Muscle of leg (tissue), 11 donors: ENCODE data around the gene ANGPTL1. TPM values are rescaled to one million over a fixed set of nuclear protein-coding genes. Genes with fewer than 3 reads are reported as not detected.
A peak's percentile ranks its signal among the peaks of the same experiment; 100 is the strongest.

Experiments used
- DNase-seq: peaks from one replicate; pipeline ENCODE4 v3.0.0; 2013
- H3K27ac ChIP-seq: one replicate; pipeline ENCODE4 v1.5.1; 2013; ENCODE audit warnings: mild to moderate bottlenecking, low read length, control low read depth
- H3K27me3 ChIP-seq: one replicate; pipeline ENCODE4 v1.6.1; 2013; ENCODE audit warnings: low read length; ENCODE audit not compliant: control insufficient read depth, insufficient read depth
- H3K36me3 ChIP-seq: one replicate; pipeline ENCODE4 v1.6.1; 2013; ENCODE audit warnings: low read length; ENCODE audit not compliant: control insufficient read depth, insufficient read depth
- H3K4me1 ChIP-seq: one replicate; pipeline ENCODE4 v1.6.1; 2013; ENCODE audit warnings: low read length; ENCODE audit not compliant: control insufficient read depth, insufficient read depth
- H3K4me3 ChIP-seq: one replicate; pipeline ENCODE4 v1.5.1; 2013; ENCODE audit warnings: low read length, control low read depth
- H3K9me3 ChIP-seq: replicated peaks from 2 replicates; pipeline ENCODE4 v1.6.1; 2013; ENCODE audit warnings: low read depth, low read length; ENCODE audit not compliant: control insufficient read depth
- WGBS: methylation state at CpG from one replicate; pipeline ENCODE4 v1.1.5; 2013; ENCODE audit warnings: missing lambda C conversion rate; ENCODE audit not compliant: insufficient coverage; 5-methylcytosine and 5-hydroxymethylcytosine counted together
- polyA plus RNA-seq, 8 donors: library from polyadenylated mRNA; unstranded; fragments of 120-200 nt; gene quantifications; one replicate each; pipeline versions ENCODE4 v1.2.1 to v1.2.3, GENCODE V29; 2013; ENCODE audit warnings: inconsistent platforms in 1 of 8, low replicate concordance in 1 of 8; ENCODE audit not compliant: insufficient read length in 8 of 8, insufficient read depth in 1 of 8
- total RNA-seq: library from RNA; stranded (reverse); fragments of 120-200 nt; gene quantifications from one replicate; pipeline ENCODE4 v1.2.4, GENCODE V29; 2013

ANGPTL1 gene
- total and polyA plus RNA-seq, 9 donors, result 46.5 to 98.2 (median 67.5) TPM

- H3K4me3 ChIP-seq, result no peak overlapping the region
- no peak for DNase-seq
- H3K4me1 ChIP-seq, result no peaks in the 10 kb centered on the region
- H3K27ac ChIP-seq, result peak overlapping the region; percentile 86
- no peaks in the 10 kb centered on the region for H3K36me3 ChIP-seq
- no peaks in the 10 kb centered on the region for H3K9me3 ChIP-seq
- H3K27me3 ChIP-seq, result no peaks in the 10 kb centered on the region
These were observed 859 bp upstream of the ANGPTL1 start for GRCh38 chr1:178871551-178872320.

DNA sequence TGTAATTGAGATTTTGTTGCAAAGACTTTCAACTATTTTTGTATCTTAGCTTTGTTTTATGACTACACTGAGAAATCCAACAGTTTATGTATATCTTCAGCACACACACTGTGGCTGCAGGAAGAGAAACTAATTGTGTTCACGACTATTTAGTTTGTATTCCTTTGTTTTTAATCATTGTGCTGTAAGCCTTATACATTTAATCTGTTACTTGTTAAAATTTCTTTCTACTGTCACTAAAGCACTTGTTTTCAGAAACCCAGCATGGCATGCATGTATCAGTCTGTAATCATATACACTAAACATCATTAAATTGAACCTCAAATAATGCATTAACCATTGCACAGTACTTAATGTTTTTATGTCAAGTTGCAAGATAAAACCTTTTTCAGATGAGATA lies 656 bp downstream of the ANGPTL1 start:
- no peak for DNase-seq
- H3K4me1 ChIP-seq, result no peaks in the 10 kb centered on the region
- WGBS, result no CpG with 5 or more reads among the region's 1 CpG
- peak overlapping the region; percentile 40 for H3K4me3 ChIP-seq
- no peaks in the 10 kb centered on the region for H3K9me3 ChIP-seq
- peaks cover 2% of the 10 kb centered on the region for H3K36me3 ChIP-seq
- peak overlapping the region; percentile 86 for H3K27ac ChIP-seq
- H3K27me3 ChIP-seq, result no peaks in the 10 kb centered on the region

- peak overlapping the region; percentile 40 for H3K4me3 ChIP-seq
- H3K4me1 ChIP-seq, result no peaks in the 10 kb centered on the region
- H3K27me3 ChIP-seq, result no peaks in the 10 kb centered on the region
- no peaks in the 10 kb centered on the region for H3K9me3 ChIP-seq
- H3K36me3 ChIP-seq, result peaks cover 7% of the 10 kb centered on the region
- peak; percentile 79 for DNase-seq
- H3K27ac ChIP-seq, result peak overlapping the region; percentile 86
- no CpG with 5 or more reads among the region's 3 CpGs for WGBS
These were observed 1.7 kb downstream of the ANGPTL1 start for GRCh38 chr1:178869119-178869697.

GRCh38 chr1:178868706-178869105 lies 2.2 kb downstream of the ANGPTL1 start:
- WGBS, result no CpG with 5 or more reads among the region's 1 CpG
- H3K27me3 ChIP-seq, result no peaks in the 10 kb centered on the region
- H3K36me3 ChIP-seq, result peaks cover 7% of the 10 kb centered on the region
- no peaks in the 10 kb centered on the region for H3K9me3 ChIP-seq
- peak overlapping the region; percentile 40 for H3K4me3 ChIP-seq
- no peaks in the 10 kb centered on the region for H3K4me1 ChIP-seq
- DNase-seq, result peak; percentile 65
- H3K27ac ChIP-seq, result peak overlapping the region; percentile 86

GRCh38 chr1:178867670-178868069 lies 3.2 kb downstream of the ANGPTL1 start:
- no peaks in the 10 kb centered on the region for H3K9me3 ChIP-seq
- no peaks in the 10 kb centered on the region for H3K4me1 ChIP-seq
- no peaks in the 10 kb centered on the region for H3K27me3 ChIP-seq
- peak overlapping the region; percentile 86 for H3K27ac ChIP-seq
- peak overlapping the region; percentile 40 for H3K4me3 ChIP-seq
- no CpG with 5 or more reads among the region's 5 CpGs for WGBS
- peak; percentile 91 for DNase-seq
- peaks cover 10% of the 10 kb centered on the region for H3K36me3 ChIP-seq

DNA sequence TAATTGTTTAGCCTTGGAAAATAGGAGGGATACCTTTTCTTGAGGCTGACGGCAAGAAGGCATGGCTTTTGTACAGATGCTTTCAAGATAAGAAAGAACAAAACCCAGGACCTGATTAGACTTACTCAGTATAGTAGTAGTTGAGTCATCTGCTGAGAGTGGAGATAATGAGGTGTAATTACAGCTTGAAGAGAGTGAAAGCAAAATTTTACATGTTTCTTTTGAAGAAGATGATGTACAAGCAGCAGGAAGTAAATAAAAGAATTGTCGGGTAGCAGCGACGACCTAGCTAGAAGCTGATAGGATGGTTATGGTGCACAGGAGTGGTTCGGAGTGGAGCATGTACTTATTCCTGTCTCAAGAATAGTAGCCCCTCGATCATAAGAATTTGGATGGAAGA lies 6.6 kb downstream of the ANGPTL1 start:
- H3K27ac ChIP-seq, result no peak overlapping the region
- no peaks in the 10 kb centered on the region for H3K4me1 ChIP-seq
- H3K27me3 ChIP-seq, result no peaks in the 10 kb centered on the region
- WGBS, result 100% methylated on average over 3 of the region's 6 CpGs
- no peaks in the 10 kb centered on the region for H3K9me3 ChIP-seq
- no peak overlapping the region for H3K4me3 ChIP-seq
- H3K36me3 ChIP-seq, result peaks cover 10% of the 10 kb centered on the region
- no peak for DNase-seq

GRCh38 chr1:178862864-178863263 lies 8.0 kb downstream of the ANGPTL1 start:
- Histone ChIP-seq H3K4me1 (no peaks in the 10 kb centered on the region), H3K27ac (no peak overlapping the region), H3K36me3 (peaks cover 10% of the 10 kb centered on the region), H3K4me3 (no peak overlapping the region), H3K27me3 (no peaks in the 10 kb centered on the region), H3K9me3 (no peaks in the 10 kb centered on the region)
- DNase-seq, result no peak

DNA sequence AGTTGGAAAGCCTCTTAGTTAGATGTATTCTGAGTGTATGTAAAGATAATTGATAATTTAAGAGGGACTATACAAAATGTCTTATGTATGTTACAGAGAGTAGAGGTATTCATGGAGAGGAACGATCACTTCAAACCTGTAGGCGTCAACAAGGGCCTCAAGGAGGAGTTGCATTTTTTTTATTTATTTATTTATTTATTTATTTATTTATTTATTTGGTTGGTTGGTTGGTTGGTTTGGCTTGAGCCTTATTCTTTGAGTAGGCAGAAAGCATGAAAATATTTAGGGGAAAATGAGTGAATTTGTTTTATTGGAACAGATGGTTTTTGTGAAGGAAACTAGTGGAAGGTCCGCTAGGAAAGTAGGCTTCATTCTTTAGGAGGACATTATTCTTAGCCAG lies 8.5 kb downstream of the ANGPTL1 start:
- H3K4me1 ChIP-seq, result no peaks in the 10 kb centered on the region
- WGBS, result 100% methylated on average over 1 of the region's 3 CpGs
- no peak overlapping the region for H3K27ac ChIP-seq
- H3K9me3 ChIP-seq, result no peaks in the 10 kb centered on the region
- DNase-seq, result no peak
- H3K4me3 ChIP-seq, result no peak overlapping the region
- H3K27me3 ChIP-seq, result no peaks in the 10 kb centered on the region
- H3K36me3 ChIP-seq, result peaks cover 10% of the 10 kb centered on the region

DNA sequence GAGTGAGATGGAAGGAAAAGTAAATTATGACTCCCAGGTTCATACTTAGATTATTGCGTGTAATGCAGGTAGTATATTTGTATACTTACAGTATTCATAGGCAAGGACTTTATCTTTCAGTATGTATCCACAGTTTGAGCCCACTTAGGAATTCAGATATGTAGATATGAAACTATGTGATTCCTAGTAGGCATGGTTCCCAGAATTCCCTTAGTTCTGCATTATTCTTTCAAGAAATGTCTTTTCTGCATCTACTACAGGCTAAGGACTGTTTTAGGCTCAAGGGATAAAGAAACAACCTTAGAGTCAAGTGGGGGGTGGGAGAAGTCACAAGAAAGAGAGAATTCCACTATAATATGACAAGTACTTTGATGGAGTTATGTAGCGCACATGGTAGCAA lies 13.8 kb downstream of the ANGPTL1 start:
- Histone ChIP-seq H3K9me3 (no peaks in the 10 kb centered on the region), H3K4me3 (no peak overlapping the region), H3K36me3 (peaks cover 2% of the 10 kb centered on the region), H3K27me3 (no peaks in the 10 kb centered on the region), H3K4me1 (no peaks in the 10 kb centered on the region), H3K27ac (no peak overlapping the region)
- no CpG with 5 or more reads among the region's 2 CpGs for WGBS
- DNase-seq, result no peak

GRCh38 chr1:178849918-178850317 lies 21.0 kb downstream of the ANGPTL1 start:
- peak; percentile 90 for DNase-seq
- H3K27ac ChIP-seq, result no peak overlapping the region
- WGBS, result 33% methylated on average over 1 of the region's 2 CpGs
- H3K9me3 ChIP-seq, result no peaks in the 10 kb centered on the region
- H3K4me1 ChIP-seq, result peaks cover 2% of the 10 kb centered on the region
- no peak overlapping the region for H3K4me3 ChIP-seq
- peaks cover 2% of the 10 kb centered on the region for H3K36me3 ChIP-seq
- H3K27me3 ChIP-seq, result no peaks in the 10 kb centered on the region
